Right ventricle myocardium superior (tissue), 1 donor: ENCODE data around the gene CDKN2AIP. TPM values are rescaled to one million over a fixed set of nuclear protein-coding genes. Genes with fewer than 3 reads are reported as not detected.
"Not testable (repeated sequence)": the region's sequence is repeated elsewhere in the genome, so short reads cannot be mapped to it uniquely, and the experiment has no call there.

Experiments
- ATAC-seq: fragments of 200-7000 bp; cut with Tn5 transposase; one replicate; pipeline ENCODE4 v1.9.1; 2020; ENCODE audit warnings: mild to moderate bottlenecking; ENCODE audit not compliant: poor library complexity
- DNase-seq: peaks from one replicate; pipeline ENCODE4 v3.0.0-alpha.2; 2020
- intact Hi-C: fragments of 100-400 bp; cut with DNase I; formaldehyde crosslinking; loops from one replicate; pipeline ENCODE4 v1.11.2; 2022
- total RNA-seq: library from RNA; stranded (reverse); fragmentation: NEBNext Ultra II Directional; extraction: Animal tissue kit (Norgen Biotek cat#: 25700); gene quantifications from one replicate; pipeline ENCODE4 v1.2.1, GENCODE V29; 2021
- donor health status: DM: no; HTN: yes; CAD: no; lungs with severe emphysema.

The CDKN2AIP gene
- total RNA-seq, 1 donor from 2014 or later: 8.7 TPM

DNA sequence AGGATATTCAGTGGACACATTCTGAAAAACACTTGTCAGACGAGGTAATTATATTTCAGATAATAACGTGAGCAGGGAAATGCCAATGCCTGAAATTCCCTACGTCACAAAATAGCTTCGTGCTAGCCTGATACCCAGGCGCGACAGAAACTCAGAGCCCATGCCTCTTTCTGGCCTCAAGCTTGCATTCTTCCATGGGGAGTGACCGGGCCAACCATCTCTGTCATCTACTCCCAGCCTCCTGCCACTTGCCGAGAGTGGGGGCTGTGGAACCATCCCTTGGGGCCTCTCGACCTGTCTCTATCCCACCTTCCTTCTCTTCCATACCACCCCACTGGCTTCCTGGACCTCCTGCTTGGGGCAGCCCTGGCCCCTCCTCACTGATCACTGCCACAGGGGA lies 34.5 kb upstream of the CDKN2AIP start:
- intact Hi-C loops: no loop called here
- DNase-seq (no peak), ATAC-seq (no peak)

- intact Hi-C loops: no loop called here
- ATAC-seq (no peak), DNase-seq (no peak)
Observed at GRCh38 chr4:183411291-183411861, 33.1 kb upstream of the CDKN2AIP start.

DNA sequence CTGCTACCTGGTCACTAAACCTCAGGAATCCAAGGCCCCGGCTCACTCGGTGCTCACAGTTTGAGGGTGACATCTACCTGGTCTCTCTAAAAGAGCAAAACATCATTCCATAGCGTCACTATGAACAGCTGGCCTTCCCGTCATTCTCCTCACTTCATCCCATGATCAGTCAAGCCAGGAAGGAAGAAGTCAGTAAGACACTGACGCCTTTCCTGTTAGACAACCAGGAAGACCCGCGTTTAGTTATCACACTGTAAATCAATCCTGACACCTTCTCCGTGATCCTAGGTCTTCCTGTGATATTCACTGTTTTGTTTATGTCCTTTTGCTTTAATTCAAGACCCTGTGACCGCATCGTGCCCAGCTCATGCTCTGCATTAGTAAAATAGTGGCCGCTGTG lies 31.6 kb upstream of the CDKN2AIP start:
- ATAC-seq (no peak), DNase-seq (no peak)
- intact Hi-C loops: no loop called here

DNA sequence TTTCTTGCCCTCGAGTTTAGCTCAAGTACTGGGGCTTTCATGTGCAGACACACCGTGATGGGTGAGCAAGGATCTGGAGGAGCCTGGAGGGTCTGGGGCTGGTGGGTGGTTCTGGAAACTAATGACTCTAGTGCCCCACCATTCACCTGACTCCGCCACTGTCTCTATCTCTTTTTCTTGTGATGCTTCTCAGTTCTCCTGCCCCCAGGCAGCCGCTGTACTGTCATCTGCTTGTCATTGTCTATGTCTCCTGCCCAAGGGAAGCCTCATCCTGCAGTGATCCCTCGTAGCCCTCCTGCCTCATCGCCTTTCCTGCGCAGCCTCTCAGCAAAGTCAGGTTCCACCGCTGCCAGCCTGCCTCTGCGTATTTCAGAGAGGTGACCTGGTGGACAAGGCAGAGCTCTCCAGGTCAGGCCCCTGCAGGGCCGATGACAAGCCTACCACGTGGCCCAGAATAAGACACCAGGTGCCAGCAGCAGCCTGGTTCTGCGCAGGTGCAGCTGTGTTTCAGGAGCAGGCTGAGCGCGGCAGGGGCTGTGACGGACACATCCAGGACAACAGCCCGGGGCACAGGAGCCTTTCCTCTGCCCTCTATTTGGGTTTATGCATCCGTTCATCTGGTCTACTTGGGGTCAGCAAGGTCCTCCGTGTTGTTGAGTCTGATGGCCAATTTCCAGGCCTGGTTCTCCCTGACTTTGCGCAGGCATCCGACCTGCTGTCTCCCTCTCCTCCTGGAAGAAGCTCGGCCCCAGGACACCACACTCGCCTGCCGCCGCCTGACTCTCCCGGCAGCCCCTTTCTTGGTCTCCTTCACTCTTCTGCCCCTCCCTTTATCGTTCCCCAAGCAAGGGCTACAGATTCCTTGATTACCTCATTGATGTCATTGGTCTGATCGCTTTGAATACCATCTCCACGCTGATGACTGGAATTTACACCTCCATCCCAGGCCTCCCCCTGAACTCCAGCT lies 30.9 kb upstream of the CDKN2AIP start:
- no peak for DNase-seq
- intact Hi-C loops: no loop called here
- no peak for ATAC-seq

GRCh38 chr4:183416879-183417755 lies 27.3 kb upstream of the CDKN2AIP start:
- ATAC-seq (no peak), DNase-seq (no peak)
- intact Hi-C loops: no loop called here

GRCh38 chr4:183422962-183423631 lies 21.3 kb upstream of the CDKN2AIP start:
- no peak for DNase-seq
- ATAC-seq: no peak
- intact Hi-C loops: no loop called here

DNA sequence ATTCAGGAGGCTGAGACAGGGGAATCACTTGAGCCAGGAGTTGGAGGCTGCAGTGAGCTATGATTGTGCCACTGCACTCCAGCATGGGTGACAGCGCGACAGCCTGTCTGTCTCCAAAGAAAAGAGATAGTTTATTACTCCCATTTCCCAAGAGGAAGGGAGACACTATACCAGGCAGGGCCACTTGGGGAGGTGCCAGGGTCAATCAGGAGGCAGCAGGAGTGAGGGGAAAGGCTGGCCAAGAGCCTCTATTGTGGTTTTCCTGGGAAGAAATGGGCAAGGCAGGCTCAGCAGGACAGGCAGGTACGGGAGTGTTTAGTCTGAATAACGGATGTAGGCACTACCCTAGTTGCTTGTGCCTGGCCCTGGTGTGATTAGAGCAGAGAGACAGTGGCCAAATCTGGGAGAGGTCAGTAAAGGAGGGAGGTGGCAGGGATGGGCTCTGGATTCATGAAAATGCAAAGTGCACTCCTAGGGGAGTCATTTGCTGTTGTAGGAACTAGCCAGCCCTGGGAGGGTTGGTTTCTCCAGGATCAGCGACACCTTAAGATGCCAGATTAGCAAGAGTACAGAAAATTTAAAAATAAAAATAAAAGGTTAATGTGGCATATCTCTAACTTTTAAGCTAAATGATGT lies 20.2 kb upstream of the CDKN2AIP start:
- DNase-seq (no peak), ATAC-seq (no peak)
- intact Hi-C loops: no loop called here

DNA sequence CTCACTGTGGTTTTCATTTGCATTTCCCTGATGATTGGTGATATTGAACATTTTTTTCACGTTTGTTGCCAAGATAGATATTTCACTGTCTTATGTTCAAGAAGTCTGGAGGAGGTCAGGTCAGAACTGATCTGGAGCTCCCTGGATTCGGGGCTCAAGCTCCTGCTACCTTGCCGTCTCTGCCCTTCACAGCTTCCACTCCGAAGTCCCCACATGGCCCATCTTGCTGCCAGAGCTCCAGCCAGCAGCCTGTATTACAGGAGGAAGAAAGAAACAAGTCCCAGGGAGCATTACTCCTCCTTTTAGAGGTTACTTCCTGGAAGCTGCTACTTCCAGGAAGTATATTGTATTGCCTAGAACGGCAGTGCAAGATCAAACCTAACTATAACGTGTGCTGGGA lies 17.9 kb upstream of the CDKN2AIP start:
- intact Hi-C loops: no loop called here
- no peak for ATAC-seq
- no peak for DNase-seq

GRCh38 chr4:183429489-183429888 lies 14.9 kb upstream of the CDKN2AIP start:
- intact Hi-C loops: no loop called here
- DNase-seq: no peak
- no peak for ATAC-seq

- intact Hi-C loops: no loop called here
- no peak for DNase-seq
- no peak for ATAC-seq
Observed at GRCh38 chr4:183430317-183430993, 14.0 kb upstream of the CDKN2AIP start.

- DNase-seq (no peak), ATAC-seq (no peak)
- intact Hi-C loops: no loop called here
Observed at GRCh38 chr4:183430994-183431347, 13.5 kb upstream of the CDKN2AIP start.

- no peak for ATAC-seq
- DNase-seq: no peak
- intact Hi-C loops: no loop called here
Observed at GRCh38 chr4:183431614-183432013, 12.8 kb upstream of the CDKN2AIP start.

DNA sequence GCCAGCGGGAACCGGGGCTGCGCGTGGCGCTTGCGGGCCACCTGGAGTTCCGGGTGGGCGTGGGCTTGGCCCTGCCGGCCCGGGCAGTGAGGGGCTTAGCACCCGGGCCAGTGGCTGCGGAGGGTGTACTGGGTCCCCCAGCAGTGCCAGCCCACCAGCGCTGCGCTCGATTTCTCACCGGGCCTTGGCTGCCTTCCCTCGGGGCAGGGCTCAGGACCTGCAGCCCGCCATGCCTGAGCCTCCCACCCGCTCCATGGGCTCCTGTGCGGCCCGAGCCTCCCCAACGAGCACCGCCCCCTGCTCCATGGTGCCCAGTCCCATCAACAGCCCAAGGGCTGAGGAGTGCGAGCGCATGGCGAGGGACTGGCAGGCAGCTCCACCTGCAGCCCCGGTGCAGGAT lies 11.3 kb upstream of the CDKN2AIP start:
- DNase-seq, intact Hi-C loops, ATAC-seq: not testable (repeated sequence)

DNA sequence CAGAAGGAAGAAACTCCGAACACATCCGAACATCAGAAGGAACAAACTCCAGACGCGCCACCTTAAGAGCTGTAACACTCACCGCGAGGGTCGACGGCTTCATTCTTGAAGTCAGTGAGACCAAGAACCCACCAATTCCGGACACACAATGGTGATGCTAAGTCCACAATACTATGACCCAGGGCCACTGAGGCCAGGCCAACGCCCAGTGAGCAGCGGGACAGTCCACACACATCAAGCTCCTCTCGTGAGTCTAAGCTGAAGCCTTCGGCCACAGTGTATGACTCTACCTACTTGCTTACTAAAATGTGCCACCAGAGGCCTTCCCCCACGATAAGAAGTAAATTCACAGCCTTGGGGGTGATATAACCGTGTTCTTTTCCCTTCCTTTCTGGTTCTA lies 10.2 kb upstream of the CDKN2AIP start:
- ATAC-seq (no peak), DNase-seq (no peak)
- intact Hi-C loops: no loop called here

DNA sequence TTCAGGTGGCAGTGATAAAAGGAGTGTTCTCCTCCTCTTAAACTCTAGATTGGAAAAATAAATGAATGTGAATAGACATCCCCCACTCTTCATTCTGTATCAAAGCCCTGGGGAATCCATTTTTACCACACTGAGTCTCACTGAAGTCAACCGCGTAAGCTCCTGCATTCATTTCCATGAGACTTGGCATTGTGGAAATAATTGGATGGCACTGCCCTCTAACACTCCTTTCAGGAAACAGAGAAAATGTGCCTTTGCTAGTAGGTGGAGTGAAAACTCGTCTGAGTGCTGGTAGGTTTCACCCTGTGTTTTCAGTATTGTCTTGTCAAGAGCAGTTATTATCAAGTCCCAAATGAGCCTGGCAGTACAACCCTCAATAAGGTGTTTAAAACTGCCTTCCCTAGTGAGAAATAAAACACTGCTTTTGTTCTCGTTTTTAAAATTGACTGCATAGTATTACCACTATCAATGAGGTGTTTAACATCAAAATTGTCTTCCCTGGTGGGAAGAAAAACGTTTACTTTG lies 9.7 kb upstream of the CDKN2AIP start:
- DNase-seq (no peak), ATAC-seq (no peak)
- intact Hi-C loops: no loop called here

- intact Hi-C loops: no loop called here
- no peak for DNase-seq
- no peak for ATAC-seq
Observed at GRCh38 chr4:183435803-183436202, 8.6 kb upstream of the CDKN2AIP start.

DNA sequence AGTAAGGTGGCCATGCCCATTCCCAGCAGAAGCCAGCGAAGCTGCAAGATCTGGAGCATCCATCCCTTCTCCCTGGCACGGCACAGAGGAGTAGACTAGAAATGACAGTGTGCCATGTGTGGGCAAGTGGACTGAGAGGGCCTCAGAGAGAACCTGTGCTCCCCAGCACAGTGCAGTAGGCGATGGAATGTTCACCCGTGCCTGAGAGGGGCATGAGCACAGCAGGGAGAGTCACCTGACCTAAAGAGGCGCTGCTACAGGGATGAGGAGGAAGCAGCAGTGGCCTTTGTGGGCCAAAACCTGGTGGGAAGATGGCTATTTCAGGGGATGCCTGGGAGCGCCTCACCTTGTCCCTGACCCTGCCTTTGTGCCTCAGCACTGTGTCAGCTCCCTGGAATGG lies 8.0 kb upstream of the CDKN2AIP start:
- intact Hi-C loops: no loop called here
- DNase-seq (no peak), ATAC-seq (no peak)

- intact Hi-C loops: no loop called here
- no peak for ATAC-seq
Observed at GRCh38 chr4:183437452-183437851, 7.0 kb upstream of the CDKN2AIP start.

More at GRCh38 chr4:183437452-183437851, 7.0 kb upstream of the CDKN2AIP start:
- no peak for DNase-seq
